ENCODE data around the gene TNS2. TPM values are rescaled to one million over a fixed set of nuclear protein-coding genes. Genes with fewer than 3 reads are reported as not detected.

The TNS2 gene
- total and polyA plus RNA-seq, 2 experiments from 2014 or later = 1.8 to 6.9 TPM

- Histone ChIP-seq H3K4me1 (ENCODE audit: insufficient read depth) (peaks cover 1% of the 10 kb centered on the region; the same call in 1 of the 2 replicates), H3K9me2 (ENCODE audit: insufficient read depth) (no peaks in the 10 kb centered on the region), H3K36me3 (ENCODE audit: insufficient read depth) (no peaks in the 10 kb centered on the region; the same call in 1 of the 2 replicates), H3K27ac (ENCODE audit: low read depth) (no peak overlapping the region), H3K79me2 (replicated peaks; ENCODE audit: insufficient read depth) (no peaks in the 10 kb centered on the region), H3F3A (replicated peaks; ENCODE audit: low read depth) (no peaks in the 10 kb centered on the region), H3K4me2 (no peak overlapping the region), H3K27me3 (ENCODE audit: insufficient read depth) (peaks cover 17% of the 10 kb centered on the region; the same call in 1 of the 2 replicates), H3K4me3 (no peak overlapping the region), H4K20me1 (replicated peaks; ENCODE audit: insufficient read depth) (no peaks in the 10 kb centered on the region), H2AFZ (no peak overlapping the region)
- Mint-ChIP-seq H3K4me3 (no peak overlapping the region), H3K27me3 (ENCODE audit: insufficient read depth, low read depth, poor library complexity) (peaks cover 7% of the 10 kb centered on the region), H3K27ac (no peak overlapping the region), H3K36me3 (ENCODE audit: low read depth) (peaks cover 3% of the 10 kb centered on the region; the same call in 1 of the 3 replicates), H3K4me1 (peaks cover 6% of the 10 kb centered on the region), H3K9me3 (no peaks in the 10 kb centered on the region; the same call in 2 of the 3 replicates)
- DNase-seq (ENCODE audit: low spot score) (no peak), ATAC-seq (no peak)
- TF ChIP-seq EZH2 (IDR thresholded peaks at IDR 0.05; ENCODE audit: low read depth, unreplicated experiment) = no peak
- TF ChIP-seq ZNF462 (CRISPR knock-in tag; IDR thresholded peaks at IDR 0.05) = no peak
- TF ChIP-seq STAT1 (IDR thresholded peaks at IDR 0.05; ENCODE audit: unreplicated experiment) = no peak
- no peak for TF ChIP-seq ZNF331 (CRISPR knock-in tag; IDR thresholded peaks at IDR 0.05; ENCODE audit: low read depth)
- TF ChIP-seq, protein P1, sequence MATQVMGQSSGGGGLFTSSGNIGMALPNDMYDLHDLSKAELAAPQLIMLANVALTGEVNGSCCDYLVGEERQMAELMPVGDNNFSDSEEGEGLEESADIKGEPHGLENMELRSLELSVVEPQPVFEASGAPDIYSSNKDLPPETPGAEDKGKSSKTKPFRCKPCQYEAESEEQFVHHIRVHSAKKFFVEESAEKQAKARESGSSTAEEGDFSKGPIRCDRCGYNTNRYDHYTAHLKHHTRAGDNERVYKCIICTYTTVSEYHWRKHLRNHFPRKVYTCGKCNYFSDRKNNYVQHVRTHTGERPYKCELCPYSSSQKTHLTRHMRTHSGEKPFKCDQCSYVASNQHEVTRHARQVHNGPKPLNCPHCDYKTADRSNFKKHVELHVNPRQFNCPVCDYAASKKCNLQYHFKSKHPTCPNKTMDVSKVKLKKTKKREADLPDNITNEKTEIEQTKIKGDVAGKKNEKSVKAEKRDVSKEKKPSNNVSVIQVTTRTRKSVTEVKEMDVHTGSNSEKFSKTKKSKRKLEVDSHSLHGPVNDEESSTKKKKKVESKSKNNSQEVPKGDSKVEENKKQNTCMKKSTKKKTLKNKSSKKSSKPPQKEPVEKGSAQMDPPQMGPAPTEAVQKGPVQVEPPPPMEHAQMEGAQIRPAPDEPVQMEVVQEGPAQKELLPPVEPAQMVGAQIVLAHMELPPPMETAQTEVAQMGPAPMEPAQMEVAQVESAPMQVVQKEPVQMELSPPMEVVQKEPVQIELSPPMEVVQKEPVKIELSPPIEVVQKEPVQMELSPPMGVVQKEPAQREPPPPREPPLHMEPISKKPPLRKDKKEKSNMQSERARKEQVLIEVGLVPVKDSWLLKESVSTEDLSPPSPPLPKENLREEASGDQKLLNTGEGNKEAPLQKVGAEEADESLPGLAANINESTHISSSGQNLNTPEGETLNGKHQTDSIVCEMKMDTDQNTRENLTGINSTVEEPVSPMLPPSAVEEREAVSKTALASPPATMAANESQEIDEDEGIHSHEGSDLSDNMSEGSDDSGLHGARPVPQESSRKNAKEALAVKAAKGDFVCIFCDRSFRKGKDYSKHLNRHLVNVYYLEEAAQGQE (IDR thresholded peaks at IDR 0.05; ENCODE audit: unreplicated experiment) = no peak
- TF ChIP-seq ZNF114 (CRISPR knock-in tag; IDR thresholded peaks at IDR 0.05) = no peak
- no peak for TF ChIP-seq EZH2phosphoT487 (IDR thresholded peaks at IDR 0.05; ENCODE audit: unreplicated experiment)
- TF ChIP-seq JUNB (IDR thresholded peaks at IDR 0.05; ENCODE audit: unreplicated experiment) = no peak
- no peak for TF ChIP-seq CTCF (conservative IDR thresholded peaks at IDR 0.05; ENCODE audit: low read depth in 2 of 2)
- TF ChIP-seq ETS1 (IDR thresholded peaks at IDR 0.05) = no peak
Measured at GRCh38 chr12:53060064-53060720, 10.3 kb downstream of the TNS2 start.

Data from GM23338 (cell line).